HG03378 (cell line): ENCODE results near the gene ANKMY2.

Experiments
- ATAC-seq: cut with Tn5 transposase; IDR thresholded peaks from one replicate; pipeline ENCODE4 v1.9.1; 2021; ENCODE audit warnings: mild to moderate bottlenecking, moderate library complexity; ENCODE audit not compliant: unreplicated experiment

The ANKMY2 gene

DNA sequence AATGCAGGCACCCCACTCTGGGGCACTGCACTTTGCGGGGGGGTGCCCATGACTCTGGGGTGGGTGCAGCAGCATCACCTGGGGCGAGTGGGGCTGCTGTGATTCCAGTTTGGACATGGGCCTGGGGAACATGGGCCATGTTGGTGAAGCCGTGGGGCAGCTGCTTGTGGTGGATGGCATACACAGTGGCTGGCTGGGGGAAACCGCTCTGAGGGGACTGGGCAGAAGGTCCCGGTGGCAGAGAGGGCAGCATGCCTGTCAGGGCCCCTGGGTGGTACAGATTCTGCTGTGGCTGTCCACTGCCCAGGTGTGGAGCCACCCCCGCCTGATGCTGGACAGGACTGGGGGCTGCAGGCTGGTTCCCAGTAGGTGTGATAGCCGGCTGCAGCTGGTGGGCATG lies 61.7 kb downstream of the ANKMY2 start:
- ATAC-seq, result no peak

GRCh38 chr7:16581286-16581685 lies 64.3 kb downstream of the ANKMY2 start:
- ATAC-seq, result no peak

DNA sequence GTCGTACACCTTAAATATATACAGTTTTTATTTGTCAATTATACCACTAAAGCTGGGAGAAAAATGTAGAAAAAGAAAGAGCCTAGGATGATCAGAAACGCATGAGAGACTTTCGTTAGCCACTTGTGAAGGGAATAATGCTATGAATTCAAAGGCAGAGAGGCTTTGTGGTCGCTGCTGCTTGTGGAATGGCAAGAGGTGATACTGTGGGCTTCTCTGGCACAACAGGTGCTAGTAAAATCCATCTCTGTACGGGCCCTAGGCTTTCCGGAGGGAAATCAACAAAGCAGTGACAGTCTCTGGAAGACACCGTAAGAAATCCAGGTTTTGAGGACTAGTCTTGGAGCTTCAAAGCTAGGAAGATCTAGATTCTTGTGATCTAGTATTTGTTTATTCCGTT lies 66.3 kb downstream of the ANKMY2 start:
- ATAC-seq, result no peak

GRCh38 chr7:16571941-16572340 lies 73.6 kb downstream of the ANKMY2 start:
- no peak for ATAC-seq

DNA sequence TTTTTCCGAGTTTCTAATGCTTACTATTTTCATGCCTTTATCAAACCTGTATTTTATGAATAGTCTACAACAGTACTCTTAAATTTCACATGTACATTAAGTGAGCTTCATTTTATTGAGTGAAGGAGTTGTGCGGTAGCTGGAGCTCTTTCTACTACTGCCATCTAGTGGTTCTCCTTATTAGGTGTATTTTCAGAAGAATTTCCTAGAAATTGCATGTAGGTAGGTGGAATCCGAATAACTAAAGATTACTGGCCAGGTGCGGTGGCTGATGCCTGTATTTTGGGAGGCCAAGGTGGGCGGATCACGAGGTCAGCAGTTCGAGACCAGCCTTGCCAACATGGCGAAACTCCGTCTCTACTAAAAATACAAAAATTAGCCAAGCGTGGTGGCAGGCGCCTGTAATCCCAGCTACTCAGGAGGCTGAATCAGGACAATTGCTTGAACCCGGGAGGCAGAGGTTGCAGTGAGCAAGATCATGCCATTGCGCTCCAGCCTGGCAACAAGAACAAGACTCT lies 80.6 kb downstream of the ANKMY2 start:
- ATAC-seq, result peak; percentile 63

DNA sequence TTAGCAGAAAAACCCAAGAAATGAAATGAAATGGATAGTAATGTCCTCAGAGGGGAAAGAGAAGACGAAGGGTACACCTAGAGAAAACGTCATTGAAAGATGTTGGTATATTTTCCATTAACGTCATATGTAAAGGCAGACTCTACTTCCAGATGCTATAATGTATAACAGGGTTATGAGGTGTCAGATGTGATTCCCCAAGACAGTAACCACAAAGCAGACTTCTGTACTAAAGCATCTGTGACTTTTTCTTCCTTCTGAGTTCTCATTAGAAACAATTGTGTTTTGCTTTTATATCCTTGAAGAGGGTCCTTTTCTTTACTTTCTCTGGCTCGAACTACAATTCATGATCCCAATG lies 81.6 kb downstream of the ANKMY2 start:
- peak; percentile 38 for ATAC-seq

DNA sequence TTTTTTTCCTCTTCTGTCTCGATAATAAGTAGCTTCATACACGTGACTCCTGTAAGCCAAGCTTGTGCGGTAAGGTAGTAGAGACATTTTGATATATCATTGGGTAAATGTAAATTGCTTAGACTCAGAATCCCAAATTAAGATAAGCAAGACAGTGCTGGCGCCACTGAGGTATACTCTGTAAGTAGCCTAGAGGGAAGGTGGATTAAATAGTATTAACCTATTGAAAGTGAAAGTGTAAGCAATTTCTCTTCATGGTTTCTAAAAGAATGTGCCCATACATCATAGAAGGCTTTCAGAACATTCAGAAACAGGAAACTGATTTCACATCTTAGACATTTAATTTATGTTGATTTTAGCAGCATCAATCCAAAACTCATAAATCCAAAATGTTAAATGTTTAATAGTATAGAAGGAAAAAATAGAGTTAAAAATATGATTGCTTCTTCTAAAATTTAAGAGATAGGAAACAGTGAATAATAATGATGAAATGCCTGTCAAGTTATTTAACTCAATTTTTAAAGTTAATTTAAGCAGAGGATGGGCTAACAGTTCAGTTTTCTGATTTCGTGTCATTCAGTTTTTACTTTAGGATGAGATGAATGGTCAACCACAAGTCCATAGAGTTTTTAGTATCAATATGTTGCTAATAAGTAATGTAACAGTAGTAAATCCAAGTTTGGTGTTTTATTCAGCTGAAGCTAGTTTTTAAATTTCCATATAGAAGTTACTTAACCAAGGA lies 82.1 kb downstream of the ANKMY2 start:
- ATAC-seq, result peak; percentile 79

GRCh38 chr7:16562456-16563220 lies 82.9 kb downstream of the ANKMY2 start:
- ATAC-seq, result no peak

DNA sequence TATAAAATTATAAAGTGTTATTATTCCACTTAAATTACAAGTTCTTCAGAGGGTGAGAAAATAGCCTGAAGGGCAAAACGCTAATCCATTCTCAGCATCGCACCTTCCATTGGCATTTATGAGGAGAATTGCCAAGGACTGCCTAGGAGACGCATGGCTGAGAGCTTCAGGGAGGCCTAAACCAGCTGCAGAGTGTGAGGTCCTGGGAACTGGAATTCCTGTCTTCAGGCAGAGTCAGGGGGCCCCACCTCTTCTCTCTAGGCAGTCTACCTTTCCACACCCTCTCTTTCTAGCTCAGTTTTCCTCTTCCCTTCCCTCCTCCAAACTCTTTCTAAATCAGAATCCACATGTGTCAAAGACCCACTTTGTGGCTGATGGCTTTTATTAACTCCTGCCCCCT lies 83.6 kb downstream of the ANKMY2 start:
- no peak for ATAC-seq

GRCh38 chr7:16559497-16560179 lies 85.9 kb downstream of the ANKMY2 start:
- ATAC-seq, result no peak

DNA sequence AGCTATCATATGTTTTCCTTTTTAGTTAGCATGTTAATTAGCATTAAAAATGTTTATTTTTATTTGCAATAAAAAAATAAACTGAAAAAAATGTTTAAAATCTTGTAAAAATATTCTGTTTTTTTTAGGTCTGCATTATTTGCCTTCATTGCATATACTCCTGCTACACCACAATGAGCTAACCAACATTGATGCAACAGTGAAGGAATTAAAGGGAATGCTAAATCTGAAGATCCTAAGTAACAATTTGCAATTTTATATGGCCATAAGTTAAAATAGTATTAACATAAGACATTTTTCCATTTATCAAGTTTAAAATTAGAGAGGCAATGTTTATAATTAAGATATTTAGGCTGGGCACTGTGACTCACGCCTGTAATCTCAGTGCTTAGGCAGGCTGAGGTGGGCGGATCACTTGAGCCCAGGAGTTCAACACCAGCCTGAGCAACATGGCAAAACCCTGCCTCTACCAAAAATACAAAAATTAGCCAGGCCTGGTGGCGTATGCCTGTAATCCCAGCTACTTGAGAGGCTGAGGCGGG lies 86.7 kb downstream of the ANKMY2 start:
- no peak for ATAC-seq

DNA sequence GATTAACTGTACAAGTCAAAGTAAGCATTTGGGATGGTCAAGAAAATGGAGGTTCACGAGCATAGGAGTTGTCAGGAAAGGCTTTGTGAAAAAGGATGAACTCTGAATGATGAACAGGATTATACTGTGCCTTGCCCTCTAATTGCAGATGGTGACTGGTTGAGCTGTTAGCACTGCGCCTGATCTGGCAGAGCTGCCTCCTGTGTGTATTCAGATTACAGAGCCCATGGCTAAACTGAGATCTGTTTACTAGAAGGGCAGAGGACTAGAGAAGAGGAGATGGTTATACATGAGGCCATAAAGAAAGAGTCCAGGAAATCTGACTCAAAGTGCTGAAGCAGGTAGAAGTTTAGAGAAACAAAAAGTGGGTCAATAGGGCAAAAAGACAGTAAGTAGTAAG lies 89.2 kb downstream of the ANKMY2 start:
- ATAC-seq, result no peak

- ATAC-seq, result no peak
Observed at GRCh38 chr7:16554518-16555236, 90.9 kb downstream of the ANKMY2 start.

- no peak for ATAC-seq
Observed at GRCh38 chr7:16550671-16551070, 94.9 kb downstream of the ANKMY2 start.
